ENCODE data around the gene TTC21B.

GRCh38 chr2:165899311-165899710 lies 54.3 kb downstream of the TTC21B start:
- TF ChIP-seq REST (IDR thresholded peaks at IDR 0.05; ENCODE audit: low read depth) (no peak), MAX (IDR thresholded peaks at IDR 0.05) (no peak), CREB1 (IDR thresholded peaks at IDR 0.05; ENCODE audit: low read depth) (no peak), EP300 (IDR thresholded peaks at IDR 0.05; ENCODE audit: borderline replicate concordance) (no peak), TAF1 (IDR thresholded peaks at IDR 0.05; ENCODE audit: low read depth) (no peak), TCF12 (IDR thresholded peaks at IDR 0.05; ENCODE audit: low read depth) (no peak), CEBPB (IDR thresholded peaks at IDR 0.05) (no peak), RAD21 (IDR thresholded peaks at IDR 0.05; ENCODE audit: low read depth) (no peak), TEAD4 (IDR thresholded peaks at IDR 0.05) (no peak), EGR1 (IDR thresholded peaks at IDR 0.05) (no peak)
